Left renal pelvis (tissue), 4 donors: ENCODE measurements around the gene CLMN. TPM values are rescaled to one million over a fixed set of nuclear protein-coding genes. Genes with fewer than 3 reads are reported as not detected.

ENCODE experiments used
- DNase-seq, 4 donors: peaks; one replicate each; pipeline ENCODE4 v3.0.0-alpha.2; 2013; ENCODE audit warnings: low read depth in 4 of 4, low spot score in 3 of 4
- polyA plus RNA-seq, 4 donors: library from polyadenylated mRNA; unstranded; fragments of 120-200 nt; gene quantifications; one replicate each; pipeline ENCODE4 v1.2.1, GENCODE V29; 2013; ENCODE audit not compliant: insufficient read length in 4 of 4

Gene CLMN
- polyA plus RNA-seq, 4 donors: 8.9 to 30.7 (median 27.5) TPM

DNA sequence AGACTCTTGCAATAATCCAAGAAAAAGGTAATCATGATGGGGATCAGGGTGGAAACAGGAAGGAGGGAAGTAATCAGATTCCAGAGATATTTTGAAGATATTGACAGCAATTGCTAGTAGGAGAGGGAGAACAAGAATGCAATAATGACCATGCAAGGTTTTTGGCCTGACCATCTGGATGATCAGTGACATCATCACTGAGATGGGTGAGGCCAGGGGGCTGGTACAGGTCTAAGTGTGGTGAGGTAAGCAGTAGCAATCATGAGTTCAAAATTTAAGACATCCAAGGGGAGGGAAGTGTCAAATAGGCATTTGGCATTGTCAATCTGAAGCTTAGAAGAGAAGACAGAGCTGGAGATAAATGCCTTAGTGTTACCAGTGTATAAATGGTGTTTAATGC is 24.8 kb upstream of the CLMN start:
- no peak for DNase-seq

DNA sequence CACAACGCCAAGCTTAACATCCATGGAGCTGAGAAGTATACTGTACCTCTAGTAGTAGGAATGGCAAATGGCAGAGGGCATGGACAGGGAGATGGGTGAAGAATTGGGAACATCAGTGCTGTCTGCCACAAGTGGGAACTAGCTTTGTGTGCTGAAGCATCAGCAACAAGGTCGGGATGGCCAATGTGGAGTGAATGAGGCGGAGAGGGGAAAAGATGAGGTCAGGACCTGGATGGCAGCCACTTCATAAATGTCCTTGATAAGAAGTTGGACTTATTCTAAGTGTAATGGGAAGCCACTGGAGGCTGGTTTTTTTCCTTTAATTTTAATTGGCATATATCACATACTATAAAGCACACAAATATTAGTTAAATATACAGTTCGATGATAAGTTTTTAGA is 21.9 kb upstream of the CLMN start:
- no peak for DNase-seq

DNA sequence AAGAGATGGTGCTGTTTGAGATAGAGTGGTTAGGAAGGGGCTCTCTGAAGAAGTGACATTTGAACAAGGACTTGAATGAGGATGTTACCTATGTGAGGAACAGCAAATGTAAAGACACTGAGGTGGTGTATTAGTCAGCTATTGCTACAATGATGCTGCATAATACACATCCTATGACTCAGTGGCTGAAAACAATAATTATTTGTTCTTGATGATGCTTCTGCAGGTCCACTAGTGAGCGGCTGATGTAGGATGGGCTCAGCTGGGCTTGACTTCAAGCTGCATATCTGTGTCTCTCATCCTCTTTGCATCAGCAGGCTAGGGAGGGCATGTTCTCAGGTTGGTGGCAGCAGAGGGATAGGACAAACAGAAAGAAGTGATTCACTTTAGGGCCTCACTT is 21.4 kb upstream of the CLMN start:
- DNase-seq: no peak

DNA sequence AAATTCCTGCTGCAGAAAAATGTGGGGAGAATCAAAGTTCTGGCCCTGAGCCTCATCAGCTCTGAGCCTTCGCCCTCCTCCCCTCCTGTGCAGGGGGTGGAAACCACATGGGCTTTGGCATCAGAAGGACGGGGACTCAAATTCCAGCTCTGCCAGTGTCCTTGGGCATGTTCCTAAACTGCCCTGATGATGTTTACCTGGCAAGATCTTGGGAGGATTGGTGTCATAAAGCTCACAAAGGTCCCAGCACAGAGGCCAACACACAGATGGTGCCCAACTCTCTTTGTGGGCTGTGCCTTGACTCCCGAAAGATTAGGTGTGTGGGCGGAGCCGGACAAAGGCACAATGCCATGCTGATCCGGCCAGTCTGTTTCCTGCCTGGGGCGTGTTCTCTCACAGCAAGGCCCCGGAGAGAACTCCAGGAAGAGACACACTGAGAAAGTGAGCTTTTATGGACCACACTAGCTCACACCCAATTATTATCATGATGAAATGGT is 20.5 kb upstream of the CLMN start:
- DNase-seq: no peak

DNA sequence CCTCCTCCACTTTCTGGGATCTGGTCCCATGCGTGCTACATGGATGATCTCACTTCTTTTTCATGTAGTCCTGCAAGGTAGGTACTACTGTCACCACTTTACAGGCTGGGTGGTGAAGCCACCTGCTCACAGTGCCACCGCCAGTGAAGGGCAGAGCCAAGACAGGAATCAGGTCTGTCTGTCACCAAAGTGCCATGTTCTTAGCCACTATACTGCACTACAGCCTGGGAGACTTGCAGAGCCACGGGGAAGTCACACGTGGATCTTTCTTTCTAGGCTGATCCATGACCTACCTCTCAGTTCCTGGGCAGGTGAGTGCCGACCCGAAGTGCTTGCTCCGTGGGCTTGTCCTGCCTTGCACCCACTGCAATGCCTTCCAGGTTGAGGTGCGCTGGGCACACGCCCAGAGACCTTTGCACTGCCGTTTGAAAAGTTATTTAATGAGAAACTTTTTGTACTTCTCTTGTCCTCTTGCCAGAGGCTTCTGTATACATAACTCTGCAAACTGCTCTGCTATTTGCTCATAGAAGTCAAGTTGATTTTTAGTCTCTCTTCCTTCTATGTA is 19.7 kb upstream of the CLMN start:
- DNase-seq: no peak

DNA sequence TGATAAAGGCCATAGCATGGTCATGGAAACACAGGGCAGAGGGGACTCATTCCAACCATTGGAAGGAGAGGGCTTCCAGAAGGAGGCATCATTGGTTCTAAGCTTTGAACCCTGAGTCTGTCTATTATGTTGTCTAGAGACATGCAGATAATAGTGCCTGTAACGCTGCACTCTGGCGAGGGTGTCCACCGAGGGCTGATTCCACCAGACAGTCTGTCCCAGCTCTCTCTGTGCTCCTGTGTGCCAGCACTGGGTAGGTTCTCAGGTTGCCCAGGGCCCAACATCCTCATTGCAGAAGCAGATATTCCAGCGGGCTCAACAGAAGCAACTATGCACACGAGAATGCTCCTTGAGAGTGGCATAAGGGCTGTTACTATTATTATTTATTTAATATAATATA is 18.7 kb upstream of the CLMN start:
- no peak for DNase-seq

DNA sequence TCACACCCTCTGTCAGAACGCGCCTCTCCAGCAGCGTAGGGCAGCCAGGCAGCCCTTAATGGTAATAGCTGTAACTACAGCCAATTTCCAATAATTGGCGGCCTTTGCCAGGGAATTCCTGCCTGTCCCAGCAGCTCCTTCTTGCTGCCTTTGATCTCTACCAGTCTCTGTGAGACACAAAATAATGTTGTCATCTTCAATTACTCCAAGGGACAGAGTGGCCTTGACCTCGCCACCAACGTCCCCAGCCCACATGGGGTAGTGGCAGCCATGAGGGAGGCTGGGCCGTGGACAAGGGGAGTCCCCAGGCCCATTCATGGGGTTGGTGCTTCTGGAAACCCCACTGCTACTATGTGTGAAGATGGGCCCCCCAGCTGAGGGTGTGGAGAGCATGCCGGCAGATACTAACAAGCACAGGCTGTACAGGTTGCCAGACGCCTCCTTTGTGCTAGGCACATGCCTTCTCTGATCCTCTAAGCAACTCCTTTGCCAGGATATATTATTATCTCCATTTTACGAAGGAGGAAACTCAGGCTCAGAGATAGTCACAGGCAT is 17.4 kb upstream of the CLMN start:
- DNase-seq: no peak

DNA sequence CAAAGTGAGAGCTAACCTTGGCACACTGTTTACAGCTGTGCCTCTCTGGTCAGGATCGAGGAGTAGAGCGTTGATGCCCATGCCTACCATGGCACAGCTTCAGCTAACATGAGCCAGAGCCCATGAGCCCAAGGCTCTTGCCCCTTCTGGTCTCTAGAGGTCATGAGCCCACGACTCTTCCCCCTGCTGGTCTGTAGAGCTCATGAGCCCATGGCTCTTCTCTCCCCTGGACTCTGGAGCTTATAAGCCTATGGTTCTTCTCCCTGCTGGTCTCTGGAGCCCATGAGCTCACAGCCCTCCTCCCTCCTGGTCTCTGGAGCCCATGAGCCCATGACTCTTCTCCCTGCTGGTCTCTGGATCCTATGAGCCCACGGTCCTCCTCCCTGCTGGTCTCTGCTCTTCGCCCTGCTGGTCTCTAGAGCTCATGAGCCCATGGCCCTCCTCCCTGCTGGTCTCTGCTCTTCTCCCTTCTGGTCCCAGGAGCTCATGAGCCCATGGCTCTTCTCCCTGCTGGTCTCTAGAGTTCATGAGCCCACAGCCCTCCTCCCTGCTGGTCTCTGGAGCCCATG is 16.6 kb upstream of the CLMN start:
- DNase-seq: no peak

DNA sequence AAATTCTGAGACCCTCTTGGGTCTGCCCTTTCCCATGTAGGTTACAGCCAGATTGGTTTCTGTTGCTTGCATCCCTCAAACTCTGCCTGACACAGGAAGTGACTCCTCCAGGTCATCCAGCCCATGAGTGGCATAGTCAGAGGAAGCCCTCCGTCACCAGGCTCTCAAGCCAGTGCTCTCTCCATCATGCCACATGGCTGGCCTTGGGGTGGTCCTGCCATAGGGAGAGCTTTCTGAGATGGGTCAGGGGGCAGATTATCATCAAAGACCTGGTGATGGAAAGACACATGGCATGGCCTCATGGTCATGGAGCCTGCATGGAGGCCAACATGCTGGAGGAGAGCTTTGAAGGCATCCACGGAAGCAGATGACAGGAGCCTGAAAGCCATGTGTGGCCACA is 15.4 kb upstream of the CLMN start:
- no peak for DNase-seq

DNA sequence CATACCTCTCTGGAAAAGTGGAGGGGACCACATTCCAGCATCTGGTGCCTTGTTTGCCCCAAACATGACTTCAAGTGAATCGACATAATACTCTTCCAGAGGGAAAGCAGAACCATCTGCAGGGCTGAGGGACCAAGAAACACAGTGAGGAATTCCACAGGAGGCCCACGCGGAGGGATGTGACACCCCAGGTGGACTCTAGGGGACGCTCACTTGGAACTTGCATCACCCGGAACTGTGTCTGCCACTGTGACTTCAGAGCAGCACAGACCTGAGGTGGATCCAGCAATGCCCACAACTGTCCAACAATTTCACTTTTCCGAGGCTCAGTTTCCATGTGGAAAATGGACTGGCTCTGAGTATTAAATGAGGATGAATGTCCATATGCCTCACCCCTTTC is 14.3 kb upstream of the CLMN start:
- no peak for DNase-seq

DNA sequence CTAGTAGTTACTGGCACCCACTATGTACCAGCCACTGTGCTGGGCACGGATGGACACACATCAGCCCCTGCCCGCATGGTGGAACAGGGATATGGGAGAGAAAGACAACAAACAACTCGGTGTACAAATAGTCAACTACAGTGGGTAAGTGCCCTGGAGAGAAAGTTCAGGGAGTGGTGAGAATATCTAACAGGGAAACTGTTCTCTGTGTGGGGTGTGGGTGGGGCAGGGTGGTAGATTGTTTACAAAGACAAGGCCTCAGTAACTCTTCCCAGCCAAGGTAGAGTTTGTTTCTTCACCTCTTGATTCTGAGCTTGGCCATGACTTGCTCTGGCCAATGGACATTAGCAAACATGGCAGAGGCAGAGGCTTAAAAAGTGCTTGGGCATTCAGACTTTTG is 12.9 kb upstream of the CLMN start:
- DNase-seq: no peak

DNA sequence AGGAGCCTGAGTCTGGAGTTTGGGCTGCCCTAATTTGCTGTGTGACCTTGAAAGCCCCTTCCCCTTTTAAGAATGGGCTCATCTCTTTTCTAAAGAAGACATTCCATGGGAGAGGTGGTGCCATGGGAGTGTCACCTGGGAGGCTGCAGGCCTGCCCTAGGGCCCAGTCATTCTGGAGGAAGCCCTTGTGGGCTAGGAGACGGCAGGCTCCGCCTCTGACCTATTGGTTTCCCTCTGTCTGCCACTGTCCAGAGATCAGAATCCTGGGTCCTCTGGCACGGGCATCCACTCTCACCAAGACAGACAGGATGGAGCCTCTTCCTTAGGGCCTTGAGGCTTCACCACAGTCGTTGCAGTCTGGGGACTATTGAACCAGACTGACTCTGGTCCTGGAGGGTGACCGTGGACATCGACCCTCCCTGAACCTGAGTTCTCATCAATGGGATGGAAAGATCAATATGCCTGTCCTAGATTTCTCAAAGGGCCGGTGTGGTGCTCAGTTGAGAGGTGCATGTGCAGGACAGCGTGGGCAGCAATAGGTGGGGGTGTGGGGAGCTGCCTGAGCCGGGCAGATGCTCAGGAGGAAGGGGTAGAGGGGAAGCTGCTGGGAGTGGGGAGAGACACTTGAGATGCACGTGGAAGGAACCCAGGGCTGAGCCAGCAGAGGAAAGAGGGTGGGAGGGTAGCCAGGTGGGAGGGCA is 12.2 kb upstream of the CLMN start:
- no peak for DNase-seq

DNA sequence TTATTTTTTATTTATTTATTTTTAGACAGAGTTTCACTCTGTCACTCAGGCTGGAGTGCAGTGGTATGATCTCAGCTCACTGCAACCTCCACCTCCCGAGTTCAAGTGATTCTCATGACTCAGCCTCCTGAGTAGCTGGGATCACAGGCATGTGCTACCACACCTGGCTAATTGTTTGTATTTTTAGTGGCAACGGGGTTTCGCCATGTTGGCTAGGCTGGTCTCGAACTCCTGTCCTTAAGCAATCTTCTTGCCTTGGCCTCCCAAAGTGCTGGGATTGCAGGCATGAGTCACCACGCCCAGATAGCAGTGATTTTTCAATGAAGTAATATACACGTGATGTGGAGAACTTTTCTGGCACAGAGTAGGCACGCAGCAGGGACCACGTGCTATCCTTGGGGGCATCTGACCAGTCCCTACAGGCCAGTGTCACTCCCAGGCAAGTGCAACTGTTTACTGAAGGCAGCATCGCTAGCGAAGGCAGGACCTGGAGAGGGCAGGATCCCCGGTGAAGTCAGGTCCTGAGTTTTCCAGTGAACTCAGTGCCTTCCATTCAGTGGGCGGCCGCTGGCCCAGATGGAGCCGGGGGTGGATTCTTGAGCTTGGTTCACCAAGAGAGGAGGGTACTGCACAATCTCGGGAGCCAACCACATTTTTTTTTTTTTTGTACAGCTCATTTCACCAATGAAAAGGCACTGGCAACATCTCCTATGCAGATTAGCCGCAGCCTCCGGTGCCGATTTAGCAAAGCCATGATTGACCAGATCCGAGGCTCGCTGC is 11.1 kb upstream of the CLMN start:
- no peak for DNase-seq

DNA sequence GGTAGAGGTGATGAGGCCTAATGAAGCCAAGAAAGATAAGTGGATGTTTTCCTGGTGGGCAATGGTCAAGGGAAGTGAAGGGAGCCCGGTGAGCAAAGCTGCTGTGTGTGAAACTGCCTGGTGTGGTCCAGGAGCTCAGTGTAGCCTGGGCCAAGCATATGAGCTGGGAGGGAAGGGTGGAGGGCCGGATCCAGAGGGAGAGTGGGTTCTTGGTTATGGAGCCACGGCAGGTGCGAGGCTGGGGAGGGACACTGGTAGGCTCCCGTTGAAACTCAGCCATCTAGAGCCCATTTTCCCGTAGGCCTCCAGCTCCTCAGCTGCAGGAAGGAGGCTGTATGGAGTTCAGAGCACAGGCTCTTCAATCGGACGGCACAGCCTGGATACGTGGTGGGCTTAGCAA is 10.2 kb upstream of the CLMN start:
- DNase-seq: no peak

DNA sequence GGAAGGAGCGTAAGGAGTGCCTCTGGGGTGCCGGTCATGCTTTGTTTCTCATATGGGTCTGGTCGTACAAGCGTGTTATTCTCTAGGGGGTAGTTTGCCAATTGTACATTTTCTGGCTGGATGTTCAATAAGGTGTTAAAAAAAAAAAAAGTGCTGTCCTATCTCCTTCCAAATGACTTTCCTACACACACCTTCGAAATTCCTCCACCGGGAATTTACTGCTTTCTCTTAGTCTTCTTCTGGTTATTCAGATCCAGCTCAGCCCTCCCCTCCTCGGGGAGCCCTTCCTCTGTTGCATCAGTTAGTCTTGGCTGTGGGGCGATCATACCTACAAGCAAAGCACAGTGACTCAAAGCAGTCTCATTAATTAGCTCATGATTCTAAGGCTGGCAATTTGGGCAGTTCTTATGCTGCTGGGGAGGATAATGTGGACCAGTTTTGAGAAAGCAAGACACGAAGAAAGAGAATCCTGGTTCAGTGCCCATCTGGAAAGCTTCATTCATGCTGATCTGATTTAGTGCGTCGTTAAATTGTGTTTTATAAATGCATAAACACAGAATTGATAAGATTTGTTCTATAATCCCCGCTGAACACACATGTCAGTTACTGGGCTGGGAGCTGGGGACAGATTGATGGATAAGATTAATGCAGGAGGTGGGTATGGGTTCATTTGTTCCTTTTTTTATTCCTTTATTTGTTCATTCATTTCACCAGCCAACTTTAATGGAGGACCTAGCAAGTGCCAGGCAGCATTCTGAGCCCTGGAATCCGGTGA is 9.2 kb upstream of the CLMN start:
- no peak for DNase-seq

DNA sequence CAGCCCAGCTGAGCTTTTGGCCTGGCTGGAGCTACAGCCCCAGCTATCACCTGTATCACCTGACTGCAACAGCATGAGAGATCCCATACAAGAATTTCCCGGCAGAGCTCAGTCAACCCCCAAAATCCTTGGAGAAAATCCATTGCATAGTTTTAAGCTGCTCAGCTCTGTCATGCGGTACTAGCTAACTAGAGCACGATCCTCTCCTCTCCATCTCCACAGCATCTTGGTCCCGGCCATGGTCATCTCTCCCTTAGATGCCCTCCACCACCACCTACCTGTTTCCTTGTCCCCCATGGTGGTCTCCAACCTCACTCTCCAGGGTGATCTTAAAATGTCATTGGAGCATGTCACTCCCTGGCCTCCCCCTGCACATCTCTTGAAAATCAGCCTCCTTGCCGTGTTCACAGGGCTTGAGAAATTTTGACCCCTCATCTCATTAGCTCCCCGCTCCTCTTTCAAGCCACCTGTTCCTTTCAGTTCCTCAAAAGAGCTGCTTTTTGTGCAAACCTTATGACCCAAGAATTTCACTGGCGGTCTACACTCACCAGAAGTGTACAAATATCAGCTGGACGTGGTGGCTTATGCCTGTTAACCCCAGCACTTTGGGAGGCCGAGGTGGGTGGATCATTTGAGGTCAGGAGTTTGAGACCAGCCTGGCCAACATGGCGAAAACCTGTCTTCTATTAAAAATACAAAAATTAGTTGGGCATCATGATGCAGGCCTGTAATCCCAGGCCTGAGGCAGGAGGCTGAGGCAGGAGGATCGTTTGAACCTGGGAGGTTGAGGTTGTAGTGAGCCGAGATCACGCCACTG is 8.1 kb upstream of the CLMN start:
- no peak for DNase-seq

DNA sequence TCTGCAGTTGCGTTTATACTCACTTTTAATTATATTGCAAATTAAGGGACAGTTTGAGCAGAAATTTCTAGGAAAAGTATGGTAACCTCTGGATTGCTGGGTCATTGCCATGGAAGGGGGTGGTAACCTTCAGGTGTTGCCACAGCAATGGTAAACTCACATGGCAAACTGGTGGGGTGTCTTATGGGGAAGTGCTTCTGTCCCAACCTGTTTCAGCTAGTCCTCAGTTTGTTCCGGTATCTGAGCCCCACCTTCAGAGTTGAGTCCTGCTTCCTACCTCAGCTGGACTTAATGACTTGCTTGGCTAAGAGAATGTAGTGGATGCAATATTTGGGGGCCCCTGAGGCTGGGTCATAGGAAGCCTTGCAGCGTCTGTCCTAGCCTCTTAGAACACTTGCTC is 7.3 kb upstream of the CLMN start:
- no peak for DNase-seq

DNA sequence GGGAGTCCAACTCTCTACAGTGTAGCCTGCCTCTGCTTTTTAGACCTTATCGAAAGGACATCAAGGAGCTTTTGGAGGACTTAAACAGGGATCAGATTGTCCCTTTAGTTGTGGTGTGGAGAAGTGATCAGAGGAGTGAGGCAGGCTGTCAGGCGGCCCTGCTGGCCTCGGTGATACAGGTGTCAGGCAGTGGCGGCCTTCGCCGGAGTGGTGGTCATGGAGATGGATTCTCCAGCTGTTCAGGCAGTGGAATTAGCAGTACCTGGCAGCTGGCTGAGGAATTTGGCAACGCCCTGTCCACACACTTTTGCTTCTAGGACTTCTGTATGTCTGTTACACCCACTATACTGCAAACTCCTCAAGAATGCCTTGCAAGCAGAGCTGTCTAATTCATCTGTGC is 4.2 kb upstream of the CLMN start:
- DNase-seq: no peak

DNA sequence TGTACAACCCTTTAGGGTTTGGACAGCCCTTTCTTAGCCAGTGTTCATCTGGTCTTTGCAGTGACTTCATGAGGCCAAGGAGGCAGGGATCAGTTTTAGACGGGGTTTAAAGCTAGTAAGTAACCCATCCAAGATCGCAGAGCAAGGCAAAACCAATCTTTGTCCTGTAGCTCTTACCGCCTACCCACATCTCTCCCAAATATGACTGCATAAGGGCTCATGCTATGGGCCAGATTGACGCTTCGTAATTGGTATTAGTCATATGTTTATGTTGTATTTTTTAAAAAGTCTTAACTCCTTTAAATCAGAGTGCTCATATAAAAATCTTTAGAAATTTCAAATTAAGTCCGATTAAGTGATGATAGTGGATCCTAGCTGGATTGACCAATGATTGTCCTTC is 3.7 kb upstream of the CLMN start:
- no peak for DNase-seq

DNA sequence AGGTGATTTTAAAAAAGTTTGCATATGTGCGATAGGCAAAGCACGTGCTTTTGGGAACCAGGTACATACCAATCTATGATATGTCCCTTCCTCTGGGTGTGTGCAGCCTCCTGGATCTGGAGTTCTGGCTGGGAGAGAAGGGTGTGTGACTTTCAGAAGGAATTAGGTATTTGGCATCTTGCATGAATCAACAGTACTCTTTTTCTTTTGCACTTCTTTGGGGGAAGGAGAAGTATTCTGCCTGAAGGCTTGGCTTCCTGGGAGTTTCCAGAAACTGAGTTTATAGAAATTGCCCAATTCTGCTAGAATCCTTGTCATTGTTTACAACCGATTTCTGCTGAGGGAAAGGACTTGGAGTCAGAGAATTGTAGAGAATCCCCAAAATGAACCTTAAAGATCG is 2.9 kb upstream of the CLMN start:
- no peak for DNase-seq
